Measurements from ENCODE around the gene SLC51B.

Gene SLC51B

GRCh38 chr15:65059369-65059750 is 14.2 kb downstream of the SLC51B start:
- Histone ChIP-seq H3K79me2 (ENCODE audit: insufficient read depth, low read length) (no peaks in the 10 kb centered on the region), H3K9me3 (ENCODE audit: insufficient read depth, low read depth, low read length) (no peaks in the 10 kb centered on the region), H3K4me2 (ENCODE audit: low read depth, low read length, poor library complexity, severe bottlenecking) (no peak overlapping the region), H3K4me3 (ENCODE audit: low read length, poor library complexity, severe bottlenecking) (no peak overlapping the region), H3K9ac (ENCODE audit: low read depth, low read length, poor library complexity, severe bottlenecking) (no peak overlapping the region), H3K27me3 (ENCODE audit: insufficient read depth, low read length, poor library complexity, severe bottlenecking) (no peaks in the 10 kb centered on the region), H3K36me3 (ENCODE audit: insufficient read depth, low read length) (no peaks in the 10 kb centered on the region), H2AFZ (ENCODE audit: low read length) (no peak overlapping the region), H3K9me2 (replicated peaks; ENCODE audit: low read depth, low read length) (no peaks in the 10 kb centered on the region), H4K20me1 (ENCODE audit: insufficient read depth, low read length, poor library complexity, severe bottlenecking) (no peaks in the 10 kb centered on the region), H3F3A (ENCODE audit: low read depth) (peaks cover 4% of the 10 kb centered on the region; the same call in 1 of the 2 replicates), H3K4me1 (ENCODE audit: insufficient read depth, low read length, poor library complexity, severe bottlenecking) (peaks cover 32% of the 10 kb centered on the region)
- TF ChIP-seq EZH2phosphoT487 (IDR thresholded peaks at IDR 0.05; ENCODE audit: borderline replicate concordance) (no peak), CTCF (conservative IDR thresholded peaks at IDR 0.05; ENCODE audit: low read length) (no peak)

GRCh38 chr15:65059931-65060596 is 14.9 kb downstream of the SLC51B start:
- H3K4me3 ChIP-seq (ENCODE audit: low read length, poor library complexity, severe bottlenecking) = no peak overlapping the region
- H2AFZ ChIP-seq (ENCODE audit: low read length) = no peak overlapping the region
- peaks cover 25% of the 10 kb centered on the region for H3K4me1 ChIP-seq (ENCODE audit: insufficient read depth, low read length, poor library complexity, severe bottlenecking)
- no peak overlapping the region for H3K4me2 ChIP-seq (ENCODE audit: low read depth, low read length, poor library complexity, severe bottlenecking)
- no peaks in the 10 kb centered on the region for H3K79me2 ChIP-seq (ENCODE audit: insufficient read depth, low read length)
- no peaks in the 10 kb centered on the region for H3K36me3 ChIP-seq (ENCODE audit: insufficient read depth, low read length)
- no peaks in the 10 kb centered on the region for H3K27me3 ChIP-seq (ENCODE audit: insufficient read depth, low read length, poor library complexity, severe bottlenecking)
- no peak overlapping the region for H3K9ac ChIP-seq (ENCODE audit: low read depth, low read length, poor library complexity, severe bottlenecking)
- no peaks in the 10 kb centered on the region for H3K9me2 ChIP-seq (replicated peaks; ENCODE audit: low read depth, low read length)
- TF ChIP-seq EZH2phosphoT487 (IDR thresholded peaks at IDR 0.05; ENCODE audit: borderline replicate concordance) (no peak), CTCF (conservative IDR thresholded peaks at IDR 0.05; ENCODE audit: low read length) (no peak)
- no peaks in the 10 kb centered on the region for H3K9me3 ChIP-seq (ENCODE audit: insufficient read depth, low read depth, low read length)
- H3F3A ChIP-seq (ENCODE audit: low read depth) = peaks cover 4% of the 10 kb centered on the region; the same call in 1 of the 2 replicates
- H4K20me1 ChIP-seq (ENCODE audit: insufficient read depth, low read length, poor library complexity, severe bottlenecking) = no peaks in the 10 kb centered on the region

- H3K79me2 ChIP-seq (ENCODE audit: insufficient read depth, low read length) = no peaks in the 10 kb centered on the region
- no peak overlapping the region for H3K9ac ChIP-seq (ENCODE audit: low read depth, low read length, poor library complexity, severe bottlenecking)
- H3K9me3 ChIP-seq (ENCODE audit: insufficient read depth, low read depth, low read length) = no peaks in the 10 kb centered on the region
- H3F3A ChIP-seq (ENCODE audit: low read depth) = peaks cover 2% of the 10 kb centered on the region; the same call in 1 of the 2 replicates
- peaks cover 17% of the 10 kb centered on the region for H3K4me1 ChIP-seq (ENCODE audit: insufficient read depth, low read length, poor library complexity, severe bottlenecking)
- no peaks in the 10 kb centered on the region for H3K27me3 ChIP-seq (ENCODE audit: insufficient read depth, low read length, poor library complexity, severe bottlenecking)
- no peak overlapping the region for H3K4me2 ChIP-seq (ENCODE audit: low read depth, low read length, poor library complexity, severe bottlenecking)
- no peaks in the 10 kb centered on the region for H4K20me1 ChIP-seq (ENCODE audit: insufficient read depth, low read length, poor library complexity, severe bottlenecking)
- no peaks in the 10 kb centered on the region for H3K36me3 ChIP-seq (ENCODE audit: insufficient read depth, low read length)
- H3K9me2 ChIP-seq (replicated peaks; ENCODE audit: low read depth, low read length) = no peaks in the 10 kb centered on the region
- TF ChIP-seq CTCF (conservative IDR thresholded peaks at IDR 0.05; ENCODE audit: low read length) = no peak
- no peak for TF ChIP-seq EZH2phosphoT487 (IDR thresholded peaks at IDR 0.05; ENCODE audit: borderline replicate concordance)
- H3K4me3 ChIP-seq (ENCODE audit: low read length, poor library complexity, severe bottlenecking) = no peak overlapping the region
- no peak overlapping the region for H2AFZ ChIP-seq (ENCODE audit: low read length)
These were observed 15.6 kb downstream of the SLC51B start for GRCh38 chr15:65060641-65061397.
